Fibroblast of mammary gland (primary cell): Measurements from ENCODE around the gene TSPOAP1.

Source experiments
- DNase-seq: peaks from one replicate; pipeline ENCODE4 v3.0.0-alpha.2; 2010; ENCODE audit warnings: low read depth
- H3K4me3 ChIP-seq: 2 replicates; pipeline ENCODE4 v1.5.1; 2011; ENCODE audit warnings: low read depth, mild to moderate bottlenecking, low read length, moderate library complexity; ENCODE audit not compliant: control insufficient read depth
- CTCF ChIP-seq: conservative IDR thresholded peaks from 2 replicates; pipeline ENCODE4 v1.5.1; 2011; ENCODE audit warnings: low read depth, low read length, inconsistent platforms; ENCODE audit not compliant: control insufficient read depth, insufficient read depth

Gene TSPOAP1

GRCh38 chr17:58319173-58320162 lies 9.1 kb downstream of the TSPOAP1 start:
- no peak for TF ChIP-seq CTCF
- DNase-seq: no peak
- H3K4me3 ChIP-seq: no peak overlapping the region

DNA sequence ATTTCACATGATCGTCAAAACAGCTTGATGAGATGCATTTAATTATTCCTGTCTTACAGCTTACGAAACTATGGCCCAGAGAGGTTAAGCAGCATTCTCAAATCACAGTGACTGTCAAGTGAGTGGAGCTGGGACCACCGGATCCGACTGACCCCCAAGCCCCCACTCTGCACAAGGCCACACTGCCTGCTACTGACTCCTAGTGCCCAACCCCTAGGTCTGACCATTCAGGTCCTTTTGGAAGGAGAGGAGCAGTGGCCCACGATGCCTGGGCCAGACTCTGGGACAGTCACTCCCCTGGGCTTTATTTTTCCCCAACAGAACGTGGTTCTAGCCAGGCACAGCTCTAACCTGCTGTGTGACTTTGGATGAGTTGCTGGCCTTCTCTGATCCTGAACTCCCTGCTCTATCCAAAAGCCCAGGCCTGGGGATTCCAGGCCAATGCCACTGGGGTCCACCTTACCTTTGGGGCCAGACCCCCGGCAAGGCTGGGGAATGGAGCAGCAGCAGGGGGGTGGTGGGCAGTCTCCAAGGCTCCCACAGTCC lies 9.9 kb downstream of the TSPOAP1 start:
- DNase-seq: no peak
- TF ChIP-seq CTCF: no peak
- H3K4me3 ChIP-seq: no peak overlapping the region

GRCh38 chr17:58318065-58318481 lies 10.5 kb downstream of the TSPOAP1 start:
- H3K4me3 ChIP-seq: no peak overlapping the region
- no peak for DNase-seq
- no peak for TF ChIP-seq CTCF

GRCh38 chr17:58317421-58318064 lies 11.1 kb downstream of the TSPOAP1 start:
- H3K4me3 ChIP-seq: no peak overlapping the region
- peak; percentile 64 for TF ChIP-seq CTCF
- peak; percentile 57 for DNase-seq

- no peak for DNase-seq
- TF ChIP-seq CTCF: no peak
- H3K4me3 ChIP-seq: no peak overlapping the region
Measured at GRCh38 chr17:58316260-58316960, 12.2 kb downstream of the TSPOAP1 start.

- DNase-seq: no peak
- H3K4me3 ChIP-seq: no peak overlapping the region
- no peak for TF ChIP-seq CTCF
Measured at GRCh38 chr17:58315750-58316149, 12.8 kb downstream of the TSPOAP1 start.
